Myocyte (in vitro differentiated cells): ENCODE results near the gene SMG6. TPM values are rescaled to one million over a fixed set of nuclear protein-coding genes. Genes with fewer than 3 reads are reported as not detected.

ENCODE experiments used
- DNase-seq: peaks from one replicate; pipeline ENCODE4 v3.0.0-alpha.2; 2012; ENCODE audit warnings: low read depth
- total RNA-seq: library from RNA; depleted of rRNA; stranded (reverse); fragments of >200 nt; gene quantifications from 2 replicates; pipeline ENCODE4 v1.2.3, GENCODE V29; 2014

Gene SMG6
- total RNA-seq, 1 donor from 2014 or later: 25.2 TPM

- no peak for DNase-seq
Observed at GRCh38 chr17:2034157-2034556, 269.4 kb downstream of the SMG6 start.

DNA sequence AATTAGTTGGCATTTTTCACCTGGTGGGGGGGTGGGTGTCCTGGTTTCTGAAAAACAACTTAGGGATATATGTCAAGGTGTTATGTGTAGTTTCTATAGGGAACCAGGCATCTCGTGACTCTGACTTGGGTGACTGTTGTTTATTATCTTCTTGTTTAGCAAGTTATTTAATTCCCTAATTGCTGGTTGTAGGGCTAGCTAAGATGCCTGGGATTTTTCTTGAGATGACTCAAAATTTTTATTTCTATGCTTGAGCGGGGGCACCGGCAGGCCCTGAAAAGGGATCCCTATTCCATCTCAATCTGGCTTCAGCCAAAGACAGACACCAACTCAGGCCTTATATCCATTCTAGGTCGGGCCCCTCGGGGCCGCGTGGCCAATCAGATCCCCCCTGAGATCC, 270.4 kb downstream of the SMG6 start:
- no peak for DNase-seq

GRCh38 chr17:2030779-2031163, 272.8 kb downstream of the SMG6 start:
- peak; percentile 88 for DNase-seq

DNA sequence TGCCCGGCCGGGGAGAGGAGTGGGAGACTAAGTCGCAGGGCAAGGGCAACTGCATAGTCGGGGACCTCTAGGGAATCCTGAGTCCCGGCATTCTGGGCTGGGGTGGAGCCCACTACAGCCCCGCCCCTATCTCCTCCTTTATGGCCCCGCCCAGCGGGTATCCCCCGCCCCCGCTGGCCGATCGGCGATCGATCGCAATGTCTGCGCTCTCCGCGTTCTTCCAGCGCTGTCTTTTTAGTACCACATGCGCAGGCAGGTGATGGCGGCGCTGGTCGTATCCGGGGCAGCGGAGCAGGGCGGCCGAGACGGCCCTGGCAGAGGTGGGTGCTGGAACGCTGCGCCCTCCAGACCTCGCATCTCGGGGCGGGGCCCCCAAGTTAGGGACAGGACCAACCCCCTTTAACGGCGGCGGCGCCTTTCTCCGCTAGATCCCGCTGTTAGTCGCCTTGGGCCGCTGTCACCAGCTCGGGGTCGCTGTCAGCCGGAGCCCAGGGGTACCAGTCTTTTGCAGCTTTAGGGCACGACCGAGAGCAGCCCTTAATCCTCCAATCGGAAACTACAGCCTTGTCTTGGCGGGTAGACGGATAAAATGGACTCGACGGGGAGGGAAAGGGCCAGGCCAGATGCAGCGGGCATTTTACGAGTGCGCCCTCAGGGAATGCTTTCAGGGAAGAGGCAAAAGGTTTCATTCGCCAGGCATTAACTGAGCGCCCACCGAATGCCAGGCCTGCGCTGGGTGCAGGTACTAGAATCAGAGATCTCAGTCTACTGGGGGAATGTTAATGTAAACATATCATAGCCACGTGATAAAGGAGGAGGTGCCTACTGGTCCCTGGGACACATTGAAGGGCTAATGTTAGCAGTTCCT, 273.4 kb downstream of the SMG6 start, which contains the start of gene DPH1:
TSS of gene DPH1 (plus strand) at position 243 of the 868 bp plus-strand sequence. CDS start at position 260, 17 bp downstream.
- peak; percentile 90 for DNase-seq

- no peak for DNase-seq
Observed at GRCh38 chr17:2028737-2029136, 274.8 kb downstream of the SMG6 start.

- DNase-seq: no peak
Observed at GRCh38 chr17:2028234-2028614, 275.4 kb downstream of the SMG6 start.

DNA sequence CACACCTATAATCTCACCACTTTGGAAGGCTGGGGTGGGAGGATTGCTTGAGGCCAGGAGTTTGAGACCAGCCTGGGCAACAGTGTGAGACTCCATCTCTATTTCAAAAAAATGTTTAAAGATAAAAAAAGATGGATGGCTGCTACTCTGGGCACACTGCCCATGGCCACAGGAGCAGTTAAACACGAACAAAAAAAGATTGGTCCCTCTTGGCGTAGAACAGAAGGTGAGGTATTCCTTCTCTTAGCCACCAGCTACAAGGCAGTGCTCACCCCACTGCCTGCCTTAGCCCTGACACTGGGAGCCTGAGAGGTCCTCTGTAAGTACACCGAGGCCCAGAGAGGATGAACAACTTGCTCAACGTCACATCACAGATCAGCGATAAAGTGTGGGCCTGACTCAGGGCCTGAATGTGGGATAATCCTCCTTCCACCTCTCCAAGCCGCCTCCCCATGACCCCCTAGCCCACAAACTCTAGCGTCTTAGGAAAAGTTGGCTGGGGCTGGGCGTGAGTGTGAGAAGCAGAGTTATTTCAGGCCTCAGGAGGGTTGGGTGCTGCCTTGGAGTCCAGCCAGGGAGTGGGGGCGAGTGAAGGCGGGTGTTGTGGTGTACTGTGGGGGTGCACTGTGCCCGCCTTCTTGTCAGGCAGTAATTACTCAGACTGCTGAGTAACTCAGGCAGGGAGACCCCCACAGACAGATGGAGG, 275.9 kb downstream of the SMG6 start:
- no peak for DNase-seq

DNA sequence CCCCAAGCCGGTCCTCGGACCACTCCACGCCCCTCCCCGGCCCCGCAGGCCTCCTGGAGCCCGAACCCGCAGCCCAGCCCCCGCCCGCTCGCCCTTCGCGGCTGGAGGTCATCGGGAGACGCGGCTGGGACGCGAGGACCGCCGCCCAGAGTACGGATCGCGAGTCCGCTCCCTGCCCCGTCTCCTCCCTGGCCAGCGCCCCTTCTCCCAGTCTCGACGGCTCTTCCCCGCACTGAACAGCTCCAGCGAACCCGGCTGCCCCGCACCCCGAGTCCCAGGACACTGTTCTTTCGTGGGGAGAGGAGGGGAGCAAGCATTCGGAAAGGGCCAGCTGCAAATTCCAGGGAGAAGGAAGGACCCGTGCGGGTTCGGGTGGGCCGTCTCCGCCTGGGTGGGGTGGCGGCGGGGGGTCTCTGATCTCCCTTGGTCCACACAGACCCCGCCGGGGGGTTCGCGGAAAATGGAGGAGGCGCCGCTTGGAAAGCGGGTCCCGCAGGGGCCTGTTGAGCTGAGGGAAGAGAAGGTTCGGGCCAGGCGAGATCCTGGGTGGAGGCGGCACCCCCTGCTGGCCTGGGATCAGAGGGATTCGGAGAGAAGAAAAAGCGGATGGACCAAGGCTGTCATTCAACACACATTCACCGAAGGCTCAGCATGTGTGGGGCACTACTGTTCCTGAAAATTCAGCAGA, 277.8 kb downstream of the SMG6 start:
- peak; percentile 80 for DNase-seq

DNA sequence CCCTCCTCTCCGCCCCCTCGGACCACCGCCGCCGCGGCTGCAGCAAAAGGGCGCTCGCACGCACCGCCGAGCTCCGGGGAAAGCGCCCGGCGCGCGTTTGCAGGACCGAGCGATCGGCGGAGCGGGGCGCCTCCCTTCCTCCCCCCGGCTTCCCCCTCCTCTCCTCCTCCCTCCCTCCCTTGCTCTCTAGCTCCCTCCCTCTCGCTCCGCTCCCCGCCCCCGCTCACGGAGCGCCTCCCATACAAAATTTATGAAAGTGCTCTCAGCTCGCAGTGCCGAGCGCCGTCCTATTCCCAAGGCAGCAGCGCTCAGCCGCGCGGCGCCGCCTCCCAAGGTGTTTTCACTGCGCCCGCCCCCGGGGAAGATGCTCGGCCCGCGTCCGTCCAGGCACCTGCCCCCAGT, 278.4 kb downstream of the SMG6 start, which contains the start of gene RTN4RL1:
TSS of gene RTN4RL1 (minus strand) at position 115 of the 402 bp plus-strand sequence. CDS start 469 bp downstream, outside the sequence.
- DNase-seq: no peak

DNA sequence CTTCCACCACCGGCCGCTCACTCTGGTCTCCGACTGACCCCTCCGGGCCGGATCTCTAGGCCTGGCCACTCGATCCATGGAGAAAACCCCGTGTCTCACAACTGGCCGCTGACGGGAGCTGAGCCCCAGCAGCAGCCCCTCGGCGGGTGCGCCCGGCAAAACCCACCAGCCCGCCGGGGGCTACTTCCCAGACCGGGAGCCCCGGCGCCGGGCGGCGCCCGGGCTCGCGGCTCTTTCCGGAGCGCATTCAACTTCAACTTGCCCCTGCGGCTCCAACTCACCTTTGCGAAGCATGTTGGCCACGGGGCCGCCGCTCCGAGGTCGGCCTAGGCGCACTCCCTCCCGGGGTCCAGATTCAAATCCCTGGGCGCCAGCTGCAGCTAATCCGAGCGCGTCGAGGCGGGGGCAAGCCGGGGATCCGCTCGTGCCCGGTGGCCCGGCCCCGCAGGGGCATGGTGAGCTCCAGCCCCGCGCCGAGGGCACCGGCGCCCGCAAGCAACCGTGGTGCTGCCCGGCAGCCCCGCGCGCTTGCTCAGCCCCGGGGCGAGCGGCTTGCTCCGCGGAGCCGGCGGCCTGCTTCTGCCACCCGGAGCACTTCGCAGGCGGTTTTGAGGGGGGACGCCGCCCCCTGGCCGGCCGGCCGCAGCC, 278.9 kb downstream of the SMG6 start:
- no peak for DNase-seq

- no peak for DNase-seq
Observed at GRCh38 chr17:2023692-2024571, 279.7 kb downstream of the SMG6 start.

- DNase-seq: no peak
Observed at GRCh38 chr17:2023256-2023655, 280.3 kb downstream of the SMG6 start.

- DNase-seq: no peak
Observed at GRCh38 chr17:2022647-2023240, 280.8 kb downstream of the SMG6 start.

DNA sequence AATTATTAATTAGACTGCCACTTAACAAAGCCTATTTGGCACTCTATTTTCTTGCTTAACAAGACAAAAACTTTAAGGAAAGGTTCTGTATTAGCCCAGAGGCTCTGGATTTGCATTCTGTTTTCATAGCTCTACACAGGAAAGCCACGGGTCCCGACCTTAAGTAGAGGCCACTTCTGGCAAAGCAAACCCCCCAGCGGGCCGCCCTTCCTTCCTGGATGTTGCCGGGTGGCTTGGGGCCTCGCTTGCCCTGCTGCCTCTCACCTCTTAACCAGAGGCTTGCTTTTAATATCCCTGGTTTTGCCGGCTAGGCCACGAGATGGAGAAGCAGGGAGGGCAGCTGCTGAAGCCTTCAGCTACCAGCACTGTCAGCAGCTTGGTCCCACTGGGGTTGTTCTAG, 282.9 kb downstream of the SMG6 start:
- peak; percentile 81 for DNase-seq

DNA sequence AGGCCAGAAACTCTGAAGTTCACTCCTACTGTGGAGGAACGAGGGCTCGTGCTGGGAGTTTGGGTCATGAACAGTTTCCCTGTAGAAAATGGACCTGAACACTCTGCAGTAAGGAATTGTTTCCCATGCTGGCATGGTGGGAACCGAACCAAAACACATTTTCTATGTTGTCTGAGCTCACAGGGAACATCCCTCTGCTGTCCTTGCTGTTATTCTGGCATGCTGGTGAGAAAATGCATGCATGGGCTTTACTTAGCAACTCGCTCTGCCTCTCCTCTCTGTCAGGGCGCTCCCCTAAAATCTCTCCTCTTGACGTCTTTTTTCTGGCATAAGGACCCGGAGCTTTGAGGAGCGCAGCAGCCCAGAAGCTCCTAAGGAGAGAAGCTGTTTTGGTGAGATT, 283.9 kb downstream of the SMG6 start:
- no peak for DNase-seq

- DNase-seq: no peak
Observed at GRCh38 chr17:2018716-2019510, 284.7 kb downstream of the SMG6 start.

- DNase-seq: no peak
Observed at GRCh38 chr17:2017274-2017941, 286.2 kb downstream of the SMG6 start.

DNA sequence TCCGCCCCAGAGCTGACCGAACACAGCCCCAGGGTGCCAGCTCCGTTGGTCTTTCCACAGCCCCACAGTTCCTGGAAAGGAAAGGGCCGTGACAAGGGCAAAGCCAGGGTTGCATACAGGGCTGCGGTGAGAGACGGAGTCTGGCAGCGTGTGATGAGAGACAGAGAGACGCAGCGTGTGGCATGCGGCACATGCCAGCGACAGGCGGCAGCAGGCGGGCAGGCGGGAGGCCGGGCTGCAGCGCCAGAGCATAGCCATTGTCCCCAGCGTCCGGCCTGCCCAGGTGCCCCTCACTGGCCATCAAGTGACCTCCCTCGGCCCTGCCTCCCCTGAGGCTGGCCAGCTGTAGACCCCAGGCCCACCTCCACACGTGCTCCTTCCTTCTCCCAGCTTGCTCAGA, 287.1 kb downstream of the SMG6 start:
- no peak for DNase-seq
